Sigmoid colon (tissue), 7 donors: ENCODE data around the gene SIK3. TPM values are rescaled to one million over a fixed set of nuclear protein-coding genes. Genes with fewer than 3 reads are reported as not detected.

ENCODE experiments used
- DNase-seq: peaks from one replicate; pipeline ENCODE4 v3.0.0-alpha.2; 2019
- H3K27ac ChIP-seq, 4 donors: fragments of 200-600 bp; sonication (generic); one replicate each; pipeline ENCODE4 v1.5.1; 2016 to 2019; ENCODE audit warnings: mild to moderate bottlenecking in 1 of 4
- H3K27me3 ChIP-seq, 3 donors: fragments of 200-600 bp; sonication (generic); one replicate each; pipeline ENCODE4 v1.5.1; 2019; ENCODE audit warnings: mild to moderate bottlenecking in 1 of 3
- H3K36me3 ChIP-seq, 4 donors: fragments of 200-600 bp; sonication (generic); one replicate each; pipeline ENCODE4 v1.5.1; 2016 to 2019
- H3K4me1 ChIP-seq, 4 donors: fragments of 200-600 bp; sonication (generic); one replicate each; pipeline ENCODE4 v1.5.1; 2017 to 2019
- H3K4me3 ChIP-seq, 4 donors: fragments of 200-600 bp; sonication (generic); one replicate each; pipeline ENCODE4 v1.5.1; 2017 to 2019; ENCODE audit warnings: mild to moderate bottlenecking in 2 of 4, moderate library complexity in 1 of 4
- H3K9me3 ChIP-seq, 4 donors: fragments of 200-600 bp in 3 of 4; sonication (generic) in 3 of 4; one replicate each; pipeline versions ENCODE4 v1.5.1 to v1.6.1; 2013 to 2019
- EP300 ChIP-seq, 4 donors: sonication (generic); formaldehyde crosslinking; IDR thresholded peaks; one replicate each; pipeline ENCODE4 v1.6.1; 2017; ENCODE audit warnings: antibody characterized with exemption in 4 of 4
- POLR2A ChIP-seq, 2 donors: fragments of 450-650 bp; IDR thresholded peaks; one replicate each; pipeline ENCODE4 v1.6.1; 2016; ENCODE audit warnings: antibody characterized with exemption in 2 of 2, mild to moderate bottlenecking in 2 of 2, moderate library complexity in 2 of 2
- POLR2AphosphoS5 ChIP-seq, 4 donors: sonication (generic); formaldehyde crosslinking; IDR thresholded peaks; one replicate each; pipeline ENCODE4 v1.6.1; 2017; ENCODE audit warnings: antibody characterized with exemption in 4 of 4
- WGBS, 2 donors: extraction: QIAGEN DNeasy Blood & Tissue Kit; methylation state at CpG; one replicate each; pipeline ENCODE4 v1.1.7; 2013; 5-methylcytosine and 5-hydroxymethylcytosine counted together
- intact Hi-C: fragments of 100-400 bp; cut with DNase I; formaldehyde crosslinking; loops from one replicate; pipeline ENCODE4 v1.15.1; 2023
- polyA plus RNA-seq, 3 donors: library from polyadenylated mRNA; stranded (reverse); fragments of 200-250 nt; gene quantifications; one replicate each; pipeline ENCODE4 v1.2.3, GENCODE V29; 2013
- total RNA-seq, 4 donors: library from RNA; depleted of rRNA; stranded (reverse); fragments of >200 nt; gene quantifications; one replicate each; pipeline ENCODE4 v1.1.0, GENCODE V29; 2016
- TF ChIP-seq, protein P1 (sequence below), 4 experiments: fragments of 450-650 bp in 3 of 4; fragments of 200-600 bp in 1 of 4; IDR thresholded peaks; one replicate each; pipeline ENCODE4 v1.5.1; 2016 to 2019; ENCODE audit warnings: antibody characterized with exemption in 4 of 4, mild to moderate bottlenecking in 3 of 4, moderate library complexity in 2 of 4
- donor health status: healthy with polysubstance abuse.
- donor health status: Bipolar disorder and iron deficiency.
- donor health status: healthy.

The SIK3 gene
- total and polyA plus RNA-seq, 7 donors, result 5.5 to 53.2 (median 35.3) TPM

DNA sequence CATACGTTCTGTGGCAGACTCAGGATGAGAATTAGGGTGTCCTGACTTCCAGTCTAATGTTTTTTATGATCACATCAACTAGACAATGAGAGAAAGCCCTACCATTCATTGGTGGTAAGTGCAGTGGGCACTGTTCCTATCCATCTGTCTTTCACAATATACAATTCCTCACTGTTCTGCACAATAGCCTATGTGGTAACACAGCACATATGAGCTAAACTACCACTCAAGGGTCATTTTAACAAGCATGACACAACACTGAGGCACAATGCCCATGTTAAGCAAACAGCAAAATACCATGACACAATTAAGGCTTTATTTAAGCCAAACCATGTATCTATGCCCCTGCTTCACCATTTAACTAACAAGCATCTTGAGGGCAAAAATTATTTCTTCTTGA is 52.3 kb downstream of the SIK3 start:
- H3K4me1 ChIP-seq, result peaks cover 0 to 29% (median 23%) of the 10 kb centered on the region in 4 donors

DNA sequence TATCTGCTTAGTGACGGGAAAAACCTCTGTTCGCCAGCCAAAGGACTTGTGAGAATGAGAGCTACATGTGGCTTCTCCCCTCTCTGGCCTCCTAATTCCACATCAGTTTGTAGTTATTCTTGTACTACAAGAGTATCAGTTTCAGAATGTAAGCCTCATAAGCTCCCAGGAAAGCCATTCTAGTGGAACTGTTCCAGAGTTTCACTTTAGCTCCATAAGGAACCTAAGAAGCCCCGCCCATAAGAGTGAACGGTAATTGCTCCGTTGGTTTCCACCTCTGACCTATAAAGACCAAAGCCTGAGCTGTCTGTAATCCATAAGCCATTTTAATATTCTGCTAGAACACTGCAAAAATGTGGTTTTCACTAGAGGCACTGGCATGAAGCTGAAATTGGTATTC is 53.0 kb downstream of the SIK3 start:
- WGBS, 2 donors, result 9 to 45% methylated on average over 5 of the region's 5 CpGs
- no peak for DNase-seq
- H3K4me1 ChIP-seq, result peaks cover 0 to 32% (median 26%) of the 10 kb centered on the region in 4 donors
- H3K27ac ChIP-seq, result no peak overlapping the region
- H3K36me3 ChIP-seq, result no peaks in the 10 kb centered on the region
- no peaks in the 10 kb centered on the region for H3K9me3 ChIP-seq
- intact Hi-C loops, result no loop called here
- H3K27me3 ChIP-seq, result no peaks in the 10 kb centered on the region
- TF ChIP-seq EP300 (IDR thresholded peaks at IDR 0.05), result no peak
- TF ChIP-seq, protein P1, sequence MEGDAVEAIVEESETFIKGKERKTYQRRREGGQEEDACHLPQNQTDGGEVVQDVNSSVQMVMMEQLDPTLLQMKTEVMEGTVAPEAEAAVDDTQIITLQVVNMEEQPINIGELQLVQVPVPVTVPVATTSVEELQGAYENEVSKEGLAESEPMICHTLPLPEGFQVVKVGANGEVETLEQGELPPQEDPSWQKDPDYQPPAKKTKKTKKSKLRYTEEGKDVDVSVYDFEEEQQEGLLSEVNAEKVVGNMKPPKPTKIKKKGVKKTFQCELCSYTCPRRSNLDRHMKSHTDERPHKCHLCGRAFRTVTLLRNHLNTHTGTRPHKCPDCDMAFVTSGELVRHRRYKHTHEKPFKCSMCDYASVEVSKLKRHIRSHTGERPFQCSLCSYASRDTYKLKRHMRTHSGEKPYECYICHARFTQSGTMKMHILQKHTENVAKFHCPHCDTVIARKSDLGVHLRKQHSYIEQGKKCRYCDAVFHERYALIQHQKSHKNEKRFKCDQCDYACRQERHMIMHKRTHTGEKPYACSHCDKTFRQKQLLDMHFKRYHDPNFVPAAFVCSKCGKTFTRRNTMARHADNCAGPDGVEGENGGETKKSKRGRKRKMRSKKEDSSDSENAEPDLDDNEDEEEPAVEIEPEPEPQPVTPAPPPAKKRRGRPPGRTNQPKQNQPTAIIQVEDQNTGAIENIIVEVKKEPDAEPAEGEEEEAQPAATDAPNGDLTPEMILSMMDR (IDR thresholded peaks at IDR 0.05), result no peak
- TF ChIP-seq POLR2A (IDR thresholded peaks at IDR 0.05), result no peak
- TF ChIP-seq POLR2AphosphoS5 (IDR thresholded peaks at IDR 0.05), result no peak
- no peak overlapping the region for H3K4me3 ChIP-seq

More for the DNA sequence above, 52.3 kb downstream of the SIK3 start:
- Histone ChIP-seq H3K27ac (no peak overlapping the region), H3K36me3 (no peaks in the 10 kb centered on the region), H3K27me3 (no peaks in the 10 kb centered on the region), H3K4me3 (no peak overlapping the region), H3K9me3 (no peaks in the 10 kb centered on the region)
- TF ChIP-seq EP300 (IDR thresholded peaks at IDR 0.05), result no peak
- TF ChIP-seq, protein P1 (IDR thresholded peaks at IDR 0.05), result no peak
- no peak for TF ChIP-seq POLR2A (IDR thresholded peaks at IDR 0.05)
- TF ChIP-seq POLR2AphosphoS5 (IDR thresholded peaks at IDR 0.05), result no peak
- no peak for DNase-seq
- WGBS, 2 donors, result 84 to 91% methylated on average over 1 of the region's 1 CpG
- intact Hi-C loops, result no loop called here

GRCh38 chr11:117044287-117045035 is 53.8 kb downstream of the SIK3 start:
- TF ChIP-seq POLR2AphosphoS5 (IDR thresholded peaks at IDR 0.05) (no peak), POLR2A (IDR thresholded peaks at IDR 0.05) (no peak), EP300 (IDR thresholded peaks at IDR 0.05) (no peak)
- TF ChIP-seq, protein P1 (IDR thresholded peaks at IDR 0.05), result no peak
- H3K27ac ChIP-seq, result no peak overlapping the region
- peaks cover 0 to 38% (median 30%) of the 10 kb centered on the region in 4 donors for H3K4me1 ChIP-seq
- WGBS, 2 donors, result 69 to 84% methylated on average over 7 of the region's 7 CpGs
- no peaks in the 10 kb centered on the region for H3K27me3 ChIP-seq
- H3K4me3 ChIP-seq, result no peak overlapping the region
- no peaks in the 10 kb centered on the region for H3K36me3 ChIP-seq
- no peak for DNase-seq
- H3K9me3 ChIP-seq, result no peaks in the 10 kb centered on the region
- intact Hi-C loops, result no loop called here

GRCh38 chr11:117042689-117043088 is 55.5 kb downstream of the SIK3 start:
- Histone ChIP-seq H3K4me1 (peaks cover 0 to 42% (median 37%) of the 10 kb centered on the region in 4 donors), H3K36me3 (no peaks in the 10 kb centered on the region), H3K4me3 (no peak overlapping the region), H3K9me3 (no peaks in the 10 kb centered on the region), H3K27me3 (no peaks in the 10 kb centered on the region), H3K27ac (no peak overlapping the region)
- intact Hi-C loops, result no loop called here
- TF ChIP-seq POLR2AphosphoS5 (IDR thresholded peaks at IDR 0.05), result no peak
- TF ChIP-seq EP300 (IDR thresholded peaks at IDR 0.05), result no peak
- TF ChIP-seq, protein P1 (IDR thresholded peaks at IDR 0.05), result no peak
- no peak for TF ChIP-seq POLR2A (IDR thresholded peaks at IDR 0.05)
- WGBS, 2 donors, result 31 to 74% methylated on average over 3 of the region's 3 CpGs
- no peak for DNase-seq
